ENCODE measurements around the gene SLC8A3. TPM values are rescaled to one million over a fixed set of nuclear protein-coding genes. Genes with fewer than 3 reads are reported as not detected.
"Not testable (repeated sequence)": the region's sequence is repeated elsewhere in the genome, so short reads cannot be mapped to it uniquely, and the experiment has no call there.

Gene SLC8A3
- total RNA-seq (2022) (not detected in 2 replicates), Bru-seq, nascent RNA (percentile 4 among the genes with signal in this experiment), BruChase-seq, experiment 1, labeled RNA remaining after a 2-hour chase (percentile 2 among the genes with signal in this experiment), BruChase-seq, experiment 2, labeled RNA remaining after a 6-hour chase (percentile 3 among the genes with signal in this experiment)
- long read RNA-seq: 0 reads

GRCh38 chr14:70188659-70189455 is at the start of gene SLC8A3:
SLC8A3 (minus strand) TSS chr14:70188951; CDS start chr14:70168422, 20,529 bp downstream.
- no peaks in the 10 kb centered on the region for H3K9me3 Mint-ChIP-seq (ENCODE audit: unreplicated experiment)
- Histone ChIP-seq H3K4me3 (ENCODE audit: low read depth, low read length) (peak within 1 kb of the TSS; percentile 37), H3K9me3 (no peaks in the 10 kb centered on the region), H3K27me3 (replicated peaks; ENCODE audit: control insufficient read depth, insufficient read depth, low read length) (peaks cover 1% of the 10 kb centered on the region; the same call in 1 of the 2 replicates), H3K36me3 (ENCODE audit: control insufficient read depth, insufficient read depth, low read length) (no peaks in the 10 kb centered on the region), H3K4me1 (peaks cover 5% of the 10 kb centered on the region; the same call in 1 of the 2 replicates)
- CTCF ChIA-PET: interaction anchor here (1.0 kb wide), 1 partner anchor 102 kb away, joined by 7 read pairs; no protein-coding TSS in a partner anchor
- no peaks in the 10 kb centered on the region for H3K36me3 Mint-ChIP-seq (ENCODE audit: insufficient read depth, unreplicated experiment)
- no peak for TF ChIP-seq CTCF (IDR thresholded peaks at IDR 0.05; ENCODE audit: insufficient read depth in 1 of 2, low read depth in 1 of 2, low read length in 1 of 2, severe bottlenecking in 1 of 2, unreplicated experiment in 1 of 2)
- DNase-seq: peak in 1 of 2 experiments; percentile 52
- POLR2A ChIA-PET: no interaction called here
- H3K27me3 Mint-ChIP-seq (ENCODE audit: insufficient read depth, unreplicated experiment): peaks cover 33% of the 10 kb centered on the region
- H3K4me1 Mint-ChIP-seq (ENCODE audit: low read depth, unreplicated experiment): no peaks in the 10 kb centered on the region
- no peak within 1 kb of the TSS for H3K27ac Mint-ChIP-seq (ENCODE audit: unreplicated experiment)
- BruUV-seq (replicated peaks): no TSS peak
- H3K4me3 Mint-ChIP-seq (ENCODE audit: unreplicated experiment): peak within 1 kb of the TSS; percentile 67
- intact Hi-C loops (cut with micrococcal nuclease; ENCODE audit: unreplicated experiment): no loop called here

- no peaks in the 10 kb centered on the region for H3K27me3 ChIP-seq (replicated peaks; ENCODE audit: control insufficient read depth, insufficient read depth, low read length)
- peaks cover 15% of the 10 kb centered on the region for H3K9me3 Mint-ChIP-seq (ENCODE audit: unreplicated experiment)
- no peaks in the 10 kb centered on the region for H3K36me3 ChIP-seq (ENCODE audit: control insufficient read depth, insufficient read depth, low read length)
- no peak overlapping the region for H3K4me3 ChIP-seq (ENCODE audit: low read depth, low read length)
- no peaks in the 10 kb centered on the region for H3K36me3 Mint-ChIP-seq (ENCODE audit: insufficient read depth, unreplicated experiment)
- POLR2A ChIA-PET: no interaction called here
- no peak overlapping the region for H3K4me3 Mint-ChIP-seq (ENCODE audit: unreplicated experiment)
- H3K4me1 ChIP-seq: no peaks in the 10 kb centered on the region
- intact Hi-C loops (cut with micrococcal nuclease; ENCODE audit: unreplicated experiment): no loop called here
- no TSS peak for BruUV-seq (replicated peaks)
- no peaks in the 10 kb centered on the region for H3K4me1 Mint-ChIP-seq (ENCODE audit: low read depth, unreplicated experiment)
- peaks cover 19% of the 10 kb centered on the region for H3K27me3 Mint-ChIP-seq (ENCODE audit: insufficient read depth, unreplicated experiment)
- H3K9me3 ChIP-seq: no peaks in the 10 kb centered on the region
- no peak for TF ChIP-seq CTCF (IDR thresholded peaks at IDR 0.05; ENCODE audit: insufficient read depth in 1 of 2, low read depth in 1 of 2, low read length in 1 of 2, severe bottlenecking in 1 of 2, unreplicated experiment in 1 of 2)
- H3K27ac Mint-ChIP-seq (ENCODE audit: unreplicated experiment): no peak overlapping the region
- CTCF ChIA-PET: no interaction called here
- DNase-seq: no peak
Observed at GRCh38 chr14:70237710-70238109, 49.0 kb upstream of the SLC8A3 start.

GRCh38 chr14:70234066-70234950 is 45.6 kb upstream of the SLC8A3 start:
- no peak overlapping the region for H3K27ac Mint-ChIP-seq (ENCODE audit: unreplicated experiment)
- no peak overlapping the region for H3K4me3 Mint-ChIP-seq (ENCODE audit: unreplicated experiment)
- H3K9me3 Mint-ChIP-seq (ENCODE audit: unreplicated experiment): peaks cover 8% of the 10 kb centered on the region
- H3K27me3 Mint-ChIP-seq (ENCODE audit: insufficient read depth, unreplicated experiment): peaks cover 17% of the 10 kb centered on the region
- CTCF ChIA-PET: no interaction called here
- POLR2A ChIA-PET: no interaction called here
- Histone ChIP-seq H3K9me3 (no peaks in the 10 kb centered on the region), H3K36me3 (ENCODE audit: control insufficient read depth, insufficient read depth, low read length) (no peaks in the 10 kb centered on the region), H3K4me1 (no peaks in the 10 kb centered on the region), H3K27me3 (replicated peaks; ENCODE audit: control insufficient read depth, insufficient read depth, low read length) (no peaks in the 10 kb centered on the region), H3K4me3 (ENCODE audit: low read depth, low read length) (no peak overlapping the region)
- TF ChIP-seq CTCF (IDR thresholded peaks at IDR 0.05; ENCODE audit: insufficient read depth in 1 of 2, low read depth in 1 of 2, low read length in 1 of 2, severe bottlenecking in 1 of 2, unreplicated experiment in 1 of 2): no peak
- H3K4me1 Mint-ChIP-seq (ENCODE audit: low read depth, unreplicated experiment): no peaks in the 10 kb centered on the region
- no peaks in the 10 kb centered on the region for H3K36me3 Mint-ChIP-seq (ENCODE audit: insufficient read depth, unreplicated experiment)
- BruUV-seq (replicated peaks): no TSS peak
- DNase-seq: no peak
- intact Hi-C loops (cut with micrococcal nuclease; ENCODE audit: unreplicated experiment): no loop called here

GRCh38 chr14:70231756-70232544 is 43.2 kb upstream of the SLC8A3 start:
- BruUV-seq (replicated peaks); intact Hi-C loops (cut with micrococcal nuclease; ENCODE audit: unreplicated experiment); H3K9me3 ChIP-seq: not testable (repeated sequence)

More at GRCh38 chr14:70231756-70232544, 43.2 kb upstream of the SLC8A3 start:
- H3K4me1 Mint-ChIP-seq (ENCODE audit: low read depth, unreplicated experiment); H3K4me1 ChIP-seq; H3K27me3 ChIP-seq (replicated peaks; ENCODE audit: control insufficient read depth, insufficient read depth, low read length); H3K27ac Mint-ChIP-seq (ENCODE audit: unreplicated experiment); H3K4me3 ChIP-seq (ENCODE audit: low read depth, low read length); H3K36me3 Mint-ChIP-seq (ENCODE audit: insufficient read depth, unreplicated experiment); H3K36me3 ChIP-seq (ENCODE audit: control insufficient read depth, insufficient read depth, low read length); CTCF ChIA-PET; POLR2A ChIA-PET; DNase-seq; H3K4me3 Mint-ChIP-seq (ENCODE audit: unreplicated experiment): not testable (repeated sequence)
- Mint-ChIP-seq H3K27me3 (ENCODE audit: insufficient read depth, unreplicated experiment) (peaks cover 22% of the 10 kb centered on the region), H3K9me3 (ENCODE audit: unreplicated experiment) (peaks cover 15% of the 10 kb centered on the region)

All from Caco-2 (cell line).